Upper lobe of left lung (tissue), 4 donors: ENCODE measurements around the gene PDE4D.

Experiments used
- EP300 ChIP-seq, 4 donors: sonication (generic); formaldehyde crosslinking; IDR thresholded peaks; one replicate each; pipeline ENCODE4 v1.5.1; 2017; ENCODE audit warnings: antibody characterized with exemption in 4 of 4, control low read depth in 2 of 4
- POLR2A ChIP-seq, 4 donors: fragments of 450-650 bp; IDR thresholded peaks; one replicate each; pipeline ENCODE4 v1.5.1; 2016 to 2017; ENCODE audit warnings: antibody characterized with exemption in 4 of 4, mild to moderate bottlenecking in 2 of 4
- POLR2AphosphoS5 ChIP-seq, 2 donors: sonication (generic); formaldehyde crosslinking; IDR thresholded peaks; one replicate each; pipeline ENCODE4 v1.5.1; 2017; ENCODE audit warnings: antibody characterized with exemption in 2 of 2
- TF ChIP-seq, protein P1 (sequence below), 6 experiments: fragments of 450-650 bp in 4 of 6; fragments of 200-600 bp in 2 of 6; sonication (generic) in 2 of 6; IDR thresholded peaks; one replicate each; pipeline ENCODE4 v1.5.1; 2016 to 2019; ENCODE audit warnings: antibody characterized with exemption in 6 of 6

DNA sequence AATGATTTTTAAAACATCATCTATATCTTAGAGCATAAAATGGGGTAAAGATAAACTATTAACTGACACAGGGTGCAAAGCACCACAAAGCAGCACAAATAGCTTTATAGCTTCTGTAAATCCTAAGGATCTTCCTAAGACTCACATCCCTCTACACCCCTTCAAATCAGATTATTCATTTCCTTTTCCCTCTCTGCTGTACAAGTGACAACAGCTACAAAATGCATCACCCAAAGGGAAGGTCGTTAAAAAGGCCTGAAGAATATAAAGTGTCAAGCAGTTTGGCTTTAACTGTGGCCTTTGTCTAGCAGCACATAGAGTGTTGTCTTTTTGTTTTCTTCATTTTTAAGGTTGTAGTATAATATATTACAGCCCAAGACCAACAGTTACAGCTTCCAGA, 422.1 kb downstream of the PDE4D start:
- TF ChIP-seq POLR2AphosphoS5 (IDR thresholded peaks at IDR 0.05), result no peak
- TF ChIP-seq, protein P1, sequence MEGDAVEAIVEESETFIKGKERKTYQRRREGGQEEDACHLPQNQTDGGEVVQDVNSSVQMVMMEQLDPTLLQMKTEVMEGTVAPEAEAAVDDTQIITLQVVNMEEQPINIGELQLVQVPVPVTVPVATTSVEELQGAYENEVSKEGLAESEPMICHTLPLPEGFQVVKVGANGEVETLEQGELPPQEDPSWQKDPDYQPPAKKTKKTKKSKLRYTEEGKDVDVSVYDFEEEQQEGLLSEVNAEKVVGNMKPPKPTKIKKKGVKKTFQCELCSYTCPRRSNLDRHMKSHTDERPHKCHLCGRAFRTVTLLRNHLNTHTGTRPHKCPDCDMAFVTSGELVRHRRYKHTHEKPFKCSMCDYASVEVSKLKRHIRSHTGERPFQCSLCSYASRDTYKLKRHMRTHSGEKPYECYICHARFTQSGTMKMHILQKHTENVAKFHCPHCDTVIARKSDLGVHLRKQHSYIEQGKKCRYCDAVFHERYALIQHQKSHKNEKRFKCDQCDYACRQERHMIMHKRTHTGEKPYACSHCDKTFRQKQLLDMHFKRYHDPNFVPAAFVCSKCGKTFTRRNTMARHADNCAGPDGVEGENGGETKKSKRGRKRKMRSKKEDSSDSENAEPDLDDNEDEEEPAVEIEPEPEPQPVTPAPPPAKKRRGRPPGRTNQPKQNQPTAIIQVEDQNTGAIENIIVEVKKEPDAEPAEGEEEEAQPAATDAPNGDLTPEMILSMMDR (IDR thresholded peaks at IDR 0.05), result no peak
- TF ChIP-seq POLR2A (IDR thresholded peaks at IDR 0.05), result no peak
- TF ChIP-seq EP300 (IDR thresholded peaks at IDR 0.05), result no peak
